IMR-90 (cell line): ENCODE results near the gene PTPRN2. TPM values are rescaled to one million over a fixed set of nuclear protein-coding genes. Genes with fewer than 3 reads are reported as not detected.

Source experiments
- ATAC-seq: fragments of 200-7000 bp; cut with Tn5 transposase; 2 replicates; pipeline ENCODE4 v1.9.1; 2020; ENCODE audit warnings: low read depth, mild to moderate bottlenecking, moderate library complexity
- BruUV-seq: library from RNA; stranded (reverse); fragments of 400-500 nt; replicated peaks from 2 replicates; lab custom pipeline; 2021; lab: Mats Ljungman, UMichigan
- CTCF ChIA-PET: fragments of 300-600 bp; formaldehyde crosslinking; extraction: SDS; loops from one replicate; lab custom pipeline; 2021; ENCODE audit warnings: antibody characterized with exemption; lab: Yijun Ruan, JAX
- POLR2A ChIA-PET: fragments of 300-600 bp; sonication (Branson Sonifier 250); formaldehyde crosslinking; loops from one replicate; lab custom pipeline; 2022; ENCODE audit warnings: antibody characterized with exemption; ENCODE audit not compliant: unreplicated experiment; lab: Charles Lee
- DNase-seq: peaks from one replicate; pipeline ENCODE4 v3.0.0; 2013
- H2AFZ ChIP-seq: replicated peaks from 2 replicates; pipeline ENCODE3; 2013; ENCODE audit warnings: low read length, mild to moderate bottlenecking; ENCODE audit not compliant: poor library complexity
- H2AK5ac ChIP-seq: 2 replicates; pipeline ENCODE4 v1.6.1; 2013; ENCODE audit warnings: low read depth, low read length, inconsistent platforms
- H2AK9ac ChIP-seq: replicated peaks from 2 replicates; pipeline ENCODE3; 2013; ENCODE audit warnings: mild to moderate bottlenecking, low read depth, low read length, moderate library complexity; ENCODE audit not compliant: poor library complexity
- H2BK120ac ChIP-seq: 2 replicates; pipeline ENCODE4 v1.6.1; 2013; ENCODE audit warnings: low read depth, low read length, inconsistent platforms
- H2BK15ac ChIP-seq: 3 replicates; pipeline ENCODE4 v1.6.1; 2013; ENCODE audit warnings: low read depth, low read length, inconsistent platforms
- H2BK20ac ChIP-seq: 2 replicates; pipeline ENCODE4 v1.6.1; 2013; ENCODE audit warnings: low read depth, mild to moderate bottlenecking, inconsistent platforms, low read length, moderate library complexity
- H2BK5ac ChIP-seq: 2 replicates; pipeline ENCODE4 v1.6.1; 2013; ENCODE audit warnings: mild to moderate bottlenecking, low read depth, low read length, inconsistent platforms; ENCODE audit not compliant: poor library complexity, severe bottlenecking
- H3K14ac ChIP-seq: replicated peaks from 2 replicates; pipeline ENCODE4 v1.6.1; 2013; ENCODE audit warnings: low read depth, low read length, inconsistent platforms
- H3K18ac ChIP-seq: 2 replicates; pipeline ENCODE4 v1.6.1; 2013; ENCODE audit warnings: low read depth, low read length, control low read depth
- H3K23ac ChIP-seq: 2 replicates; pipeline ENCODE4 v1.6.1; 2013; ENCODE audit warnings: low read depth, low read length, inconsistent platforms
- H3K27ac ChIP-seq: 2 replicates; pipeline ENCODE4 v1.5.1; 2013; ENCODE audit warnings: mild to moderate bottlenecking, control low read depth, low read length; ENCODE audit not compliant: insufficient read depth
- H3K27me3 ChIP-seq: 2 replicates; pipeline ENCODE4 v1.6.1; 2013; ENCODE audit warnings: low read length; ENCODE audit not compliant: control insufficient read depth, insufficient read depth
- H3K36me3 ChIP-seq: 2 replicates; pipeline ENCODE4 v1.6.1; 2013; ENCODE audit warnings: low read length, mixed read lengths; ENCODE audit not compliant: control insufficient read depth, insufficient read depth
- H3K4ac ChIP-seq: 2 replicates; pipeline ENCODE4 v1.6.1; 2013; ENCODE audit warnings: low read depth, low read length, inconsistent platforms
- H3K4me1 ChIP-seq: 2 replicates; pipeline ENCODE4 v1.6.1; 2013; ENCODE audit warnings: low read length, mixed read lengths; ENCODE audit not compliant: control insufficient read depth, insufficient read depth
- H3K4me2 ChIP-seq: 2 replicates; pipeline ENCODE4 v1.6.1; 2013; ENCODE audit warnings: low read depth, mild to moderate bottlenecking, control low read depth, low read length, moderate library complexity
- H3K4me3 ChIP-seq: 2 replicates; pipeline ENCODE4 v1.5.1; 2013; ENCODE audit warnings: low read depth, mild to moderate bottlenecking, control low read depth, low read length, moderate library complexity; ENCODE audit not compliant: insufficient read depth
- H3K56ac ChIP-seq: 2 replicates; pipeline ENCODE4 v1.6.1; 2013; ENCODE audit warnings: low read length, inconsistent platforms; ENCODE audit not compliant: insufficient read depth; ENCODE audit errors: extremely low read depth
- H3K79me1 ChIP-seq, 2 experiments: 2 replicates each; pipeline ENCODE4 v1.6.1; 2013; ENCODE audit warnings: low read length in 2 of 2, inconsistent platforms in 1 of 2, low read depth in 1 of 2
- H3K9ac ChIP-seq: 2 replicates; pipeline ENCODE4 v1.6.1; 2013; ENCODE audit warnings: low read depth, low read length, control low read depth
- H3K9me1 ChIP-seq: 2 replicates; pipeline ENCODE4 v1.6.1; 2013; ENCODE audit warnings: low read length, inconsistent platforms; ENCODE audit not compliant: insufficient read depth
- H3K9me3 ChIP-seq: 2 replicates; pipeline ENCODE4 v1.6.1; 2013; ENCODE audit warnings: low read length; ENCODE audit not compliant: control insufficient read depth, insufficient read depth
- H4K20me1 ChIP-seq: 2 replicates; pipeline ENCODE4 v1.6.1; 2013; ENCODE audit warnings: low read length, inconsistent platforms; ENCODE audit not compliant: insufficient read depth
- H4K5ac ChIP-seq: 2 replicates; pipeline ENCODE4 v1.6.1; 2013; ENCODE audit warnings: mild to moderate bottlenecking, low read depth, low read length, control low read depth
- H4K8ac ChIP-seq, 2 experiments: 2 replicates each; pipeline ENCODE4 v1.6.1; 2013; ENCODE audit warnings: low read depth in 2 of 2, low read length in 2 of 2, control low read depth in 1 of 2, inconsistent platforms in 1 of 2
- H4K91ac ChIP-seq: 2 replicates; pipeline ENCODE4 v1.6.1; 2013; ENCODE audit warnings: low read depth, low read length, inconsistent platforms; ENCODE audit not compliant: insufficient read depth
- CEBPB ChIP-seq: IDR thresholded peaks from 2 replicates; pipeline ENCODE4 v1.6.1; 2012; ENCODE audit warnings: low read depth, low read length, improper control_type of control experiment
- CHD1 ChIP-seq: IDR thresholded peaks from 2 replicates; pipeline ENCODE4 v1.6.1; 2012; ENCODE audit warnings: low read depth, low read length, improper control_type of control experiment
- CTCF ChIP-seq: conservative IDR thresholded peaks from 2 replicates; pipeline ENCODE4 v1.5.1; 2012; ENCODE audit warnings: mild to moderate bottlenecking, low read depth, low read length, improper control_type of control experiment
- MAFK ChIP-seq: IDR thresholded peaks from 2 replicates; pipeline ENCODE4 v1.6.1; 2012; ENCODE audit warnings: low read depth, low read length, improper control_type of control experiment
- MAZ ChIP-seq: IDR thresholded peaks from 2 replicates; pipeline ENCODE4 v1.6.1; 2012; ENCODE audit warnings: low read depth, mild to moderate bottlenecking, low read length, improper control_type of control experiment, moderate library complexity, borderline replicate concordance
- MXI1 ChIP-seq: IDR thresholded peaks from 2 replicates; pipeline ENCODE4 v1.6.1; 2012; ENCODE audit warnings: low read depth, mild to moderate bottlenecking, low read length, moderate library complexity, borderline replicate concordance
- NFE2L2 ChIP-seq: fragments of 150-350 bp; IDR thresholded peaks from 2 replicates; pipeline ENCODE4 v1.6.1; 2016; ENCODE audit warnings: low read depth, mild to moderate bottlenecking, low read length
- RFX5 ChIP-seq: IDR thresholded peaks from 2 replicates; pipeline ENCODE4 v1.8.0; 2012; ENCODE audit warnings: low read depth, mild to moderate bottlenecking, low read length, moderate library complexity
- WGBS, 2 experiments: methylation state at CpG; one replicate each; pipeline versions ENCODE4 v1.1.5 to v1.1.7; 2013; ENCODE audit warnings: missing lambda C conversion rate in 2 of 2; ENCODE audit not compliant: insufficient read length in 1 of 2; ENCODE audit errors: extremely low coverage in 2 of 2; 5-methylcytosine and 5-hydroxymethylcytosine counted together
- dilution Hi-C: fragments of 300-500 bp; cut with HindIII; formaldehyde crosslinking; loops from one replicate; pipeline ENCODE4 v1.14.3; 2018; ENCODE audit warnings: low sequenced_read_pairs; ENCODE audit not compliant: unreplicated experiment
- in situ Hi-C: fragments of 300-500 bp; cut with MboI; formaldehyde crosslinking; loops from 3 replicates; pipeline ENCODE4 v1.14.3; 2019; ENCODE audit warnings: low sequenced_read_pairs, inconsistent platforms, mixed read lengths
- intact Hi-C: fragments of 100-400 bp; cut with micrococcal nuclease; formaldehyde crosslinking; loops from 2 replicates; pipeline ENCODE4 v1.10.0; 2022
- polyA plus RNA-seq, 3 experiments: library from polyadenylated mRNA; depleted of rRNA; stranded (reverse); fragments of >200 nt; gene quantifications; 2 replicates each; pipeline ENCODE4 v1.2.3, GENCODE V29; 2012; ENCODE audit warnings: low replicate concordance in 1 of 3
- total RNA-seq: library from RNA; depleted of rRNA; stranded (reverse); fragments of >200 nt; gene quantifications from 2 replicates; pipeline ENCODE4 v1.2.3, GENCODE V29; 2012
- TF ChIP-seq, protein P1 (sequence below): fragments of 150-350 bp; IDR thresholded peaks from 2 replicates; pipeline ENCODE4 v1.6.1; 2017; ENCODE audit warnings: mild to moderate bottlenecking, antibody characterized with exemption, low read length, low read depth

Gene PTPRN2
- total and polyA plus RNA-seq, 2 of the 4 experiments (the other 2 are of a cell fraction) = 0.03 TPM; not detected in 1

GRCh38 chr7:157970744-157971143 is 616.9 kb downstream of the PTPRN2 start:
- H4K91ac ChIP-seq = no peak overlapping the region
- no peak overlapping the region for H4K5ac ChIP-seq
- no peak overlapping the region for H3K27ac ChIP-seq
- H3K4me2 ChIP-seq = no peak overlapping the region
- H3K27me3 ChIP-seq = no peaks in the 10 kb centered on the region
- H2BK5ac ChIP-seq = no peak overlapping the region
- H3K4me1 ChIP-seq = no peaks in the 10 kb centered on the region
- 0% methylated on average over 1 of the region's 3 CpGs; no CpG with 5 or more reads in 1 of the 2 experiments for WGBS, 2 experiments
- H3K18ac ChIP-seq = no peak overlapping the region
- no peak overlapping the region for H2BK20ac ChIP-seq
- dilution Hi-C loops = no loop called here
- peaks cover 47% of the 10 kb centered on the region for H3K9me3 ChIP-seq
- no TSS peak for BruUV-seq
- H3K9me1 ChIP-seq = no peaks in the 10 kb centered on the region
- in situ Hi-C loops = no loop called here
- H3K23ac ChIP-seq = no peak overlapping the region
- ATAC-seq = no peak
- no peak overlapping the region for H2BK120ac ChIP-seq
- intact Hi-C loops = no loop called here
- no peaks in the 10 kb centered on the region for H4K20me1 ChIP-seq
- H2AK9ac ChIP-seq = no peak overlapping the region
- DNase-seq = no peak
- no peak overlapping the region for H3K9ac ChIP-seq
- no peak overlapping the region for H3K4ac ChIP-seq
- no peak overlapping the region for H2BK15ac ChIP-seq
- CTCF ChIA-PET = no interaction called here
- no peak overlapping the region for H3K14ac ChIP-seq
- no peak overlapping the region for H2AK5ac ChIP-seq
- H4K8ac ChIP-seq = no peak overlapping the region
- no peak for TF ChIP-seq MAZ
- TF ChIP-seq, protein P1, sequence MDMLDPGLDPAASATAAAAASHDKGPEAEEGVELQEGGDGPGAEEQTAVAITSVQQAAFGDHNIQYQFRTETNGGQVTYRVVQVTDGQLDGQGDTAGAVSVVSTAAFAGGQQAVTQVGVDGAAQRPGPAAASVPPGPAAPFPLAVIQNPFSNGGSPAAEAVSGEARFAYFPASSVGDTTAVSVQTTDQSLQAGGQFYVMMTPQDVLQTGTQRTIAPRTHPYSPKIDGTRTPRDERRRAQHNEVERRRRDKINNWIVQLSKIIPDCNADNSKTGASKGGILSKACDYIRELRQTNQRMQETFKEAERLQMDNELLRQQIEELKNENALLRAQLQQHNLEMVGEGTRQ = no peak
- TF ChIP-seq MXI1 = no peak
- TF ChIP-seq MAFK = no peak
- TF ChIP-seq CEBPB = no peak
- TF ChIP-seq CHD1 = no peak
- TF ChIP-seq RFX5 = no peak
- TF ChIP-seq NFE2L2 = no peak
- TF ChIP-seq CTCF = no peak
- no peak overlapping the region for H3K4me3 ChIP-seq
- POLR2A ChIA-PET = no interaction called here
- no peaks in the 10 kb centered on the region for H3K36me3 ChIP-seq
- H3K56ac ChIP-seq = no peak overlapping the region
- H3K79me1 ChIP-seq = no peaks in the 10 kb centered on the region
- no peak overlapping the region for H2AFZ ChIP-seq
